BJ (cell line): ENCODE data around the gene KLHL14. TPM values are rescaled to one million over a fixed set of nuclear protein-coding genes. Genes with fewer than 3 reads are reported as not detected.

Experiments used
- CTCF ChIA-PET: fragments of 350-600 bp; formaldehyde crosslinking; extraction: SDS; loops from one replicate; lab custom pipeline; 2021; ENCODE audit warnings: antibody characterized with exemption, inconsistent platforms; lab: Yijun Ruan, JAX
- POLR2A ChIA-PET: fragments of 300-600 bp; sonication (Branson Sonifier 250); formaldehyde crosslinking; extraction: SDS; loops from one replicate; lab custom pipeline; 2021; ENCODE audit warnings: antibody characterized with exemption; lab: Charles Lee
- DNase-seq: peaks from one replicate; pipeline ENCODE4 v3.0.0-alpha.2; 2011; ENCODE audit warnings: low read depth
- H3K27me3 ChIP-seq: 2 replicates; pipeline ENCODE4 v1.6.0; 2011; ENCODE audit warnings: low read length; ENCODE audit not compliant: control insufficient read depth, insufficient read depth
- H3K36me3 ChIP-seq: 2 replicates; pipeline ENCODE4 v1.5.1; 2011; ENCODE audit warnings: low read length; ENCODE audit not compliant: control insufficient read depth, insufficient read depth
- H3K4me3 ChIP-seq: 2 replicates; pipeline ENCODE4 v1.5.1; 2011; ENCODE audit warnings: low read depth, mild to moderate bottlenecking, control low read depth, low read length
- polyA plus RNA-seq: library from polyadenylated mRNA; depleted of rRNA; stranded (reverse); fragments of >200 nt; gene quantifications from 2 replicates; pipeline ENCODE4 v1.2.3, GENCODE V29; 2011
- TF ChIP-seq, protein P1 (sequence below): IDR thresholded peaks from 2 replicates; pipeline ENCODE4 v1.5.1; 2011; ENCODE audit warnings: low read depth, mild to moderate bottlenecking, control low read depth, inconsistent platforms, low read length, moderate library complexity; ENCODE audit not compliant: insufficient read depth

The KLHL14 gene
- polyA plus RNA-seq, 1 experiment: not detected

DNA sequence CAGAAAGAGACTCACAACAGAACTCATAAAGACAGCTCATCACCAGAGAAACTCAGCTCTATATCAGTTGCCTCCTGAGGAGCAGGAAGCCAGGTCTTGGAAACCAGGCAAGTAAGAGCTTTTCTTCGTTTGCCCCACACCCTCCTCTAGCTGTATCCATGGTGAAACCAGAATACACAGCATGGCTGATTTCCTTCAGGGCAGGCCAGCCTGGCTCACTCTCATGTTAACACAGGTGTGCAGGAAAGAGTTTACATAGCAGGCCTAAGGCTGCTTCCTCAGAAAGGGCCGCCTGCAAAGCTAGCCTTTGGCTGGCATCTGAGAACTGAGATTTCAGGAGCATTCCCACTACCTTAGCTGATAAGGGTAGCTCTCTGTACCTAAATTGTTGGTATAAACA, 65.7 kb downstream of the KLHL14 start:
- DNase-seq: no peak
- TF ChIP-seq, protein P1, sequence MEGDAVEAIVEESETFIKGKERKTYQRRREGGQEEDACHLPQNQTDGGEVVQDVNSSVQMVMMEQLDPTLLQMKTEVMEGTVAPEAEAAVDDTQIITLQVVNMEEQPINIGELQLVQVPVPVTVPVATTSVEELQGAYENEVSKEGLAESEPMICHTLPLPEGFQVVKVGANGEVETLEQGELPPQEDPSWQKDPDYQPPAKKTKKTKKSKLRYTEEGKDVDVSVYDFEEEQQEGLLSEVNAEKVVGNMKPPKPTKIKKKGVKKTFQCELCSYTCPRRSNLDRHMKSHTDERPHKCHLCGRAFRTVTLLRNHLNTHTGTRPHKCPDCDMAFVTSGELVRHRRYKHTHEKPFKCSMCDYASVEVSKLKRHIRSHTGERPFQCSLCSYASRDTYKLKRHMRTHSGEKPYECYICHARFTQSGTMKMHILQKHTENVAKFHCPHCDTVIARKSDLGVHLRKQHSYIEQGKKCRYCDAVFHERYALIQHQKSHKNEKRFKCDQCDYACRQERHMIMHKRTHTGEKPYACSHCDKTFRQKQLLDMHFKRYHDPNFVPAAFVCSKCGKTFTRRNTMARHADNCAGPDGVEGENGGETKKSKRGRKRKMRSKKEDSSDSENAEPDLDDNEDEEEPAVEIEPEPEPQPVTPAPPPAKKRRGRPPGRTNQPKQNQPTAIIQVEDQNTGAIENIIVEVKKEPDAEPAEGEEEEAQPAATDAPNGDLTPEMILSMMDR: no peak
- ChIA-PET CTCF (interaction anchor here (1.4 kb wide), 1 partner anchor 17 kb away, joined by 4 read pairs; no protein-coding TSS in a partner anchor), POLR2A (no interaction called here)
- no peaks in the 10 kb centered on the region for H3K27me3 ChIP-seq
- no peak overlapping the region for H3K4me3 ChIP-seq
- H3K36me3 ChIP-seq: no peaks in the 10 kb centered on the region

DNA sequence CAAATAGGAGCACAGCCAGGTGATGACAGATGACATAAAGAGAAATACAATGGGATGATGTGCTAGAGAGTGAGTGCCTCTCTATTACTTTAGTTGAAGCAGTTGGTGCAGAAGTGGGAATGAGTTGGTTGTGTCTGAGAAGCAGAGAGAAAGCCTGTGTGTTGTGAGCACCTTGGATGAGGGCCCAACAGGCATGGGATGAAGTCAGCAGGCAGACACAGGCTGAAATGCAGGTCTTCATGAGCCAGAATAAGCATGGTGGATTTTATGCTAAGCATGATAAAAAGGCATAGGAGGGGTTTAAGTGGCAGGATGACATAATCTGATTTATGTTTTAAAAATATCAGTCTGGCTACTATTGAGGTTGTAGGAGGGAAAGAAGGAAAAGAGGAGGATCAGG, 71.5 kb downstream of the KLHL14 start:
- ChIA-PET CTCF (no interaction called here), POLR2A (no interaction called here)
- TF ChIP-seq, protein P1: no peak
- Histone ChIP-seq H3K27me3 (no peaks in the 10 kb centered on the region), H3K4me3 (no peak overlapping the region), H3K36me3 (no peaks in the 10 kb centered on the region)
- DNase-seq: no peak

DNA sequence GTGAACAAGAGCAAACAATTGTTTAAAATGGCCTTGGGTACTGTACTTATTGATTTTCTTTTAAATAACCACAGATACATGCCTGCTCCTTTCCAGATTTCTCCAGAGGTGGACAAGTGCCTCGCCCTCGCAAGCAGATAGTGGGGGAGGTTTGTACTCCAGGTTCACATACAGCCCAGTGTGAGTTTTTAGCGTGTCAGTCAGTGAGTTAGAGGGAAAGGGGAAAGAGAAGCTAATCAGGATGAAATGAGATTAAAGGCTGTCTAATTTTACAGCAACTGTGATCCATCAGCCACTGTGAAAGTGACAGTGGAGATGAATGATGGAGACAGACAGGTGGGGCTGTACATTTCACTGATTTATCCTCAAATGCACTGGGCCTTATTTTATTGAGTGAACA, 74.7 kb downstream of the KLHL14 start:
- ChIA-PET POLR2A (no interaction called here), CTCF (no interaction called here)
- TF ChIP-seq, protein P1: no peak
- Histone ChIP-seq H3K36me3 (no peaks in the 10 kb centered on the region), H3K27me3 (no peaks in the 10 kb centered on the region), H3K4me3 (no peak overlapping the region)
- no peak for DNase-seq

DNA sequence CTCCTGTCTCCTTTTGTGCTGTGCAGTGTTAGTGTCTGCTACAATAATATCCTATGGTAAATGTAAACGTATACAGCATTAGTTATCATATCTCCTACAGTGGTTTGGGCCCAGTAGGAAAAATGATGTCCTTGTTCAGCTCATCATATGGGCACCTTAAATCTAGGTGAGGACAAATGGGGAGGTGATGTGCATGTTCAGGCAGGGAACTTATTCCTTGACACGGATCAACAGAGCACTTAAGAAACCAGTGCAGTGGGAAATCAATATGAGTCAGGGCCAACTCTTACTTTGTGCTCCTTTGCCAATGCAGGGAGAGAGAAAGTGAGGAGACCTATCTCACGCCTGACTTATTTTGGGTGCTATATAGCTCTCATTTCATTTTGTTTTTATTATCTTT, 76.4 kb downstream of the KLHL14 start:
- H3K4me3 ChIP-seq: no peak overlapping the region
- TF ChIP-seq, protein P1: no peak
- H3K36me3 ChIP-seq: no peaks in the 10 kb centered on the region
- no peak for DNase-seq
- H3K27me3 ChIP-seq: no peaks in the 10 kb centered on the region
- ChIA-PET CTCF (no interaction called here), POLR2A (no interaction called here)

DNA sequence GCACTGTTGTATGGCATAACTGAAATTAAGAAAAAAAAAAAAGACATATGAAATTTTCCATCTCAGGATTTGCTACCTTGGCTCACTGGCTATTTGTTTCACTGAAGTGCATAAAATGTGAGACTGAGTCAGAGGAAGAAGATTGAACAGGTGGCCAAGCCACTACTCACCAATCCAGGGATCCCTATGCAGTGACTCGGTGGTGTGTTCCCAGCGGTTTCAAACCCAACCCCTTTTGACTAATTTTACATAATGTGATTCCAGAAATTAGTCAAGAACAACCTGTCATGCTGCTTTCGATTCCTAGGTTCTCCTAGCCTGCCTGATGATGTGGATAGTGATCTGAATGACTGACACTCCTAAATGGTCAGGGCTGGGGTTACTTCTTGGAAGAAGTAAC, 77.3 kb downstream of the KLHL14 start:
- H3K36me3 ChIP-seq: no peaks in the 10 kb centered on the region
- POLR2A ChIA-PET: no interaction called here
- no peaks in the 10 kb centered on the region for H3K27me3 ChIP-seq
- DNase-seq: no peak
- H3K4me3 ChIP-seq: no peak overlapping the region
- CTCF ChIA-PET: no interaction called here
- TF ChIP-seq, protein P1: no peak
